A549 (cell line): ENCODE measurements around the gene SPNS2.

ENCODE experiments used
- HOXA7 ChIP-seq: fragments of 250-450 bp; sonication (Bioruptor Pico); IDR thresholded peaks from 2 replicates; pipeline ENCODE4 v1.5.0; 2020; ENCODE audit warnings: mild to moderate bottlenecking, moderate library complexity
- REST ChIP-seq: fragments of 200-600 bp; sonication (generic); IDR thresholded peaks from 2 replicates; pipeline ENCODE4 v1.6.1; 2016; ENCODE audit warnings: antibody characterized with exemption, mild to moderate bottlenecking, moderate library complexity
- TF ChIP-seq, protein P1 (sequence below): fragments of >200 bp; sonication (Bioruptor Twin); formaldehyde crosslinking; IDR thresholded peaks from 3 replicates; pipeline ENCODE4 v1.5.1; 2016

GRCh38 chr17:4476017-4476416, 22.7 kb upstream of the SPNS2 start:
- TF ChIP-seq REST (no peak), HOXA7 (CRISPR knock-in tag) (no peak)
- TF ChIP-seq, protein P1, sequence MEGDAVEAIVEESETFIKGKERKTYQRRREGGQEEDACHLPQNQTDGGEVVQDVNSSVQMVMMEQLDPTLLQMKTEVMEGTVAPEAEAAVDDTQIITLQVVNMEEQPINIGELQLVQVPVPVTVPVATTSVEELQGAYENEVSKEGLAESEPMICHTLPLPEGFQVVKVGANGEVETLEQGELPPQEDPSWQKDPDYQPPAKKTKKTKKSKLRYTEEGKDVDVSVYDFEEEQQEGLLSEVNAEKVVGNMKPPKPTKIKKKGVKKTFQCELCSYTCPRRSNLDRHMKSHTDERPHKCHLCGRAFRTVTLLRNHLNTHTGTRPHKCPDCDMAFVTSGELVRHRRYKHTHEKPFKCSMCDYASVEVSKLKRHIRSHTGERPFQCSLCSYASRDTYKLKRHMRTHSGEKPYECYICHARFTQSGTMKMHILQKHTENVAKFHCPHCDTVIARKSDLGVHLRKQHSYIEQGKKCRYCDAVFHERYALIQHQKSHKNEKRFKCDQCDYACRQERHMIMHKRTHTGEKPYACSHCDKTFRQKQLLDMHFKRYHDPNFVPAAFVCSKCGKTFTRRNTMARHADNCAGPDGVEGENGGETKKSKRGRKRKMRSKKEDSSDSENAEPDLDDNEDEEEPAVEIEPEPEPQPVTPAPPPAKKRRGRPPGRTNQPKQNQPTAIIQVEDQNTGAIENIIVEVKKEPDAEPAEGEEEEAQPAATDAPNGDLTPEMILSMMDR: no peak
